ENCODE data around the gene APMAP.

Gene APMAP

DNA sequence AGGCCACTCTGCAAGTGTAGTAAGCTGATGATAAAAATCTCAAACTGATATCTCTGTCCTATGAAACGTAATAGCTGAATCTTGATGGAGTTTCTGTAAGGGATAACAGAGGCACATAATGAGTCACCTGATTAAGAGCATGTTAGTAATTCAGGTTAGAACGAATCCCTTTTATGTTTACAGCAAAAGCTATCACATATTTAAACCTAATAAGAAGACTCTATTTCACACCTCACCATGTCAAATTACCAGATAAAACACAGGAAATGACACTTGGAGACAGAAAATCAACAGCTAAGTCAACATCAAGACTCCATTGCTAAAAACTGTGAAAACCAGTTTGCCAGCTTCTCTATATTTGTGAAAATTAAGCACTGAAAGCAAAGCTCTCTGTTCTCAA, 31.7 kb downstream of the APMAP start:
- Histone ChIP-seq H3K4me1 (ENCODE audit: insufficient read depth, poor library complexity, severe bottlenecking) (no peaks in the 10 kb centered on the region), H3K4me3 (ENCODE audit: severe bottlenecking) (no peak overlapping the region), H3K36me3 (ENCODE audit: low read depth) (no peaks in the 10 kb centered on the region; the same call in 1 of the 2 replicates), H3K27ac (ENCODE audit: poor library complexity, severe bottlenecking) (no peak overlapping the region), H3K27me3 (ENCODE audit: insufficient read depth, poor library complexity, severe bottlenecking) (no peaks in the 10 kb centered on the region), H3K9me3 (ENCODE audit: severe bottlenecking) (no peaks in the 10 kb centered on the region)
- DNase-seq (ENCODE audit: low spot score) (no peak), ATAC-seq (ENCODE audit: low read depth) (no peak)
- TF ChIP-seq, protein P1, sequence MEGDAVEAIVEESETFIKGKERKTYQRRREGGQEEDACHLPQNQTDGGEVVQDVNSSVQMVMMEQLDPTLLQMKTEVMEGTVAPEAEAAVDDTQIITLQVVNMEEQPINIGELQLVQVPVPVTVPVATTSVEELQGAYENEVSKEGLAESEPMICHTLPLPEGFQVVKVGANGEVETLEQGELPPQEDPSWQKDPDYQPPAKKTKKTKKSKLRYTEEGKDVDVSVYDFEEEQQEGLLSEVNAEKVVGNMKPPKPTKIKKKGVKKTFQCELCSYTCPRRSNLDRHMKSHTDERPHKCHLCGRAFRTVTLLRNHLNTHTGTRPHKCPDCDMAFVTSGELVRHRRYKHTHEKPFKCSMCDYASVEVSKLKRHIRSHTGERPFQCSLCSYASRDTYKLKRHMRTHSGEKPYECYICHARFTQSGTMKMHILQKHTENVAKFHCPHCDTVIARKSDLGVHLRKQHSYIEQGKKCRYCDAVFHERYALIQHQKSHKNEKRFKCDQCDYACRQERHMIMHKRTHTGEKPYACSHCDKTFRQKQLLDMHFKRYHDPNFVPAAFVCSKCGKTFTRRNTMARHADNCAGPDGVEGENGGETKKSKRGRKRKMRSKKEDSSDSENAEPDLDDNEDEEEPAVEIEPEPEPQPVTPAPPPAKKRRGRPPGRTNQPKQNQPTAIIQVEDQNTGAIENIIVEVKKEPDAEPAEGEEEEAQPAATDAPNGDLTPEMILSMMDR (IDR thresholded peaks at IDR 0.05; ENCODE audit: poor library complexity, severe bottlenecking), result no peak

DNA sequence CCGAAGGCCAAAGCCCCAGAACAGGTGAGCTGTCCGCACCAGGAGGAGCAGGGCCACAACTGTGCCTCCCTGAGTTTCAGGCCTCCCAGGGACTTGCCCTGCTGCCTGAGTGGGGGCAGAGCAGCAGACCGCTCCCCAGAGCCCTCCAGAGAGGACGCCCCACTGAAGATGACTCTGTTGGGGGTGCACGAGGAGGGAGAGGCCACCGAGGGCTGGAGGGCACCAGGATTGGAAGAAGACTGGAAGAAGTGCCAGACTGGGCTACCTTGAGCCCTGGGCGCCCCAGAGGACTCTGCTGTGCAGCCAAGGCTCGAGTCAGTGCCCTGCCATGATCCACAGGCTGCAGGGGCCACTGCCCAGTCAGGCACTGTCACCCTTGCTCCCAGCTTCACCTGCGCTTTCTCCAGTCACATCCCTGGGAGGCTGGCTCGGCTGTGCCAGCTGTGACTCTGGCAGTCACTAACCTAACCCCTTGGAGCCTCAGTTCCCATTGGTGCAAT, 32.2 kb downstream of the APMAP start:
- no peaks in the 10 kb centered on the region for H3K27me3 ChIP-seq (ENCODE audit: insufficient read depth, poor library complexity, severe bottlenecking)
- DNase-seq (ENCODE audit: low spot score) (peak; percentile 47), ATAC-seq (ENCODE audit: low read depth) (no peak)
- TF ChIP-seq, protein P1 (IDR thresholded peaks at IDR 0.05; ENCODE audit: poor library complexity, severe bottlenecking), result no peak
- no peaks in the 10 kb centered on the region for H3K4me1 ChIP-seq (ENCODE audit: insufficient read depth, poor library complexity, severe bottlenecking)
- no peaks in the 10 kb centered on the region; the same call in 1 of the 2 replicates for H3K36me3 ChIP-seq (ENCODE audit: low read depth)
- H3K4me3 ChIP-seq (ENCODE audit: severe bottlenecking), result no peak overlapping the region
- H3K9me3 ChIP-seq (ENCODE audit: severe bottlenecking), result no peaks in the 10 kb centered on the region
- H3K27ac ChIP-seq (ENCODE audit: poor library complexity, severe bottlenecking), result no peak overlapping the region

DNA sequence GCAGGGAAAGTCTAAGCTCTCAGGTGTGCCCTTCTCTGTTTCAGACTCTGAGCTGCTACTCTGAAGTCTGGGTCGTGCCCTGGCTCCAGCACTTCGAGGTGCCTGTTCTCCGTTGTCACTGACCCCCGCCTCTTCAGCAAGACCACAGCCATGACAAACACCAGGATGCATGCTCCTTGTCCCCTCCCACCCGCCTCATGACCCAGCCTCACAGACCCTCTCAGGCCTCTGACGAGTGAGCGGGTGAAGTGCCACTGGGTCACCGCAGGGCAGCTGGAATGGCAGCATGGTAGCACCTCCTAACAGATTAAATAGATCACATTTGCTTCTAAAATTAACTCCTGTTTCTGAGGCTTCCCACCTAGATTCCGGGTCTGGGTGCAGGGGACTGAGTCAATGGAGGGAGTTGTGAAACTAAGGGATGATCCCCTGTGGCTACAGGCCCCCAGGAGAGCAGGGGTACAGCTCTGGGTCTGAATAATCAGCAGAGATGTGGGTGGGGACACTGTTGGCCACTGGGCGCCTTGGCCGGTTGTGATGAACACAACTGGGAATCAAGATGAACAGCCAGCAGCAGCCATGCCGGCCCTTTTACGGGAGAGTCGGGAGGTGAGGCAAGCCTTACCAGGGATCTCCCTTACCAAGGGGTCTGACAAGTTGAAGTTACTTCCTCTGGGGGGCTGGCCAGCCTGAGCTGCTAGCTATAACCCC, 32.8 kb downstream of the APMAP start:
- H3K27me3 ChIP-seq (ENCODE audit: insufficient read depth, poor library complexity, severe bottlenecking), result no peaks in the 10 kb centered on the region
- H3K36me3 ChIP-seq (ENCODE audit: low read depth), result no peaks in the 10 kb centered on the region; the same call in 1 of the 2 replicates
- DNase-seq (ENCODE audit: low spot score) (peak; percentile 47), ATAC-seq (ENCODE audit: low read depth) (no peak)
- H3K27ac ChIP-seq (ENCODE audit: poor library complexity, severe bottlenecking), result no peak overlapping the region
- no peaks in the 10 kb centered on the region for H3K9me3 ChIP-seq (ENCODE audit: severe bottlenecking)
- H3K4me1 ChIP-seq (ENCODE audit: insufficient read depth, poor library complexity, severe bottlenecking), result no peaks in the 10 kb centered on the region
- TF ChIP-seq, protein P1 (IDR thresholded peaks at IDR 0.05; ENCODE audit: poor library complexity, severe bottlenecking), result no peak
- H3K4me3 ChIP-seq (ENCODE audit: severe bottlenecking), result no peak overlapping the region

DNA sequence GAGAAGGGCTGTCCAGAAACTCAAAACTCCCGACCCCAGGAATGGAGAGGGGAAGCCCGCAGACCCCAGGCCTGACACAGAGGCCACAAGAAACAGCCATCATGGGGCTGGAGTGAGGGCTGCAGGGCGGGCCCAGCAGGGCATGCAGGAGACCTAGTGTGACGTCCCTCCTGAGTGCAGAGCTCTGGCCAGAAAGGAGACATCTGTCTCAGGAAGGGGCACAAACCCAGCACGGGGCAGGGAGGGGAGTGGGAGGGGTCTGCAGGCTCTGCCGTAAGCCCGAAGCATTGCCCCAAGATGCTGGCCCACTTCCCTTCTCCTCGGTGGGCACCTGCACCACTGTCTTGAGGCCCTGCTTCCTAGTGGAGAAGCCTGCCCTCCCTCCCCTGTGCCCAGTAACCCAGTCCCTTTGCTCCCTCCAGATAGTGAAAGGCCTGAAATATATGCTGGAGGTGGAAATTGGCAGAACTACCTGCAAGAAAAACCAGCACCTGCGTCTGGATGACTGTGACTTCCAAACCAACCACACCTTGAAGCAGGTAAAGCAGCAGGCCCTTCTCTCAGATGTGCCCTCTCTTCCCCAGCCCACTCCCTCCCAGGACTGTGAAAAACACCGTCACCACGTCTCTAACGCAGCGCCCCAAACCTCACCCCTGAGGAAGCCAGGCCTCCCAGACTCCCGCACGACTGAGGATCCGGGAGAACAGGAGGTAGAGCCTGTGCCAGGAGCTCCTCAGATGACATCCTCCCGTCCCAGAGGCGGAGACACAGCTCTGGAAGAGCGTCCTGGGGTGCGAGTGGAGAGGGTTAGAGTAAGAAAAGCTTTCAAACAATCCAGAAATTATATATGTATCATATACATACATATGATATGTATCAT, 33.8 kb downstream of the APMAP start:
- no peak for ATAC-seq (ENCODE audit: low read depth)
- peak; percentile 45 for DNase-seq (ENCODE audit: low spot score)
- TF ChIP-seq, protein P1 (IDR thresholded peaks at IDR 0.05; ENCODE audit: poor library complexity, severe bottlenecking), result no peak
- Histone ChIP-seq H3K27ac (ENCODE audit: poor library complexity, severe bottlenecking) (no peak overlapping the region), H3K4me3 (ENCODE audit: severe bottlenecking) (no peak overlapping the region), H3K4me1 (ENCODE audit: insufficient read depth, poor library complexity, severe bottlenecking) (no peaks in the 10 kb centered on the region), H3K9me3 (ENCODE audit: severe bottlenecking) (no peaks in the 10 kb centered on the region), H3K27me3 (ENCODE audit: insufficient read depth, poor library complexity, severe bottlenecking) (no peaks in the 10 kb centered on the region), H3K36me3 (ENCODE audit: low read depth) (no peaks in the 10 kb centered on the region; the same call in 1 of the 2 replicates)

All from RWPE2 (cell line).